ENCODE results near the gene SLC37A1. TPM values are rescaled to one million over a fixed set of nuclear protein-coding genes. Genes with fewer than 3 reads are reported as not detected.

SLC37A1 gene
- total and polyA plus RNA-seq, 4 donors, result 2.0 to 7.2 (median 4.3) TPM

DNA sequence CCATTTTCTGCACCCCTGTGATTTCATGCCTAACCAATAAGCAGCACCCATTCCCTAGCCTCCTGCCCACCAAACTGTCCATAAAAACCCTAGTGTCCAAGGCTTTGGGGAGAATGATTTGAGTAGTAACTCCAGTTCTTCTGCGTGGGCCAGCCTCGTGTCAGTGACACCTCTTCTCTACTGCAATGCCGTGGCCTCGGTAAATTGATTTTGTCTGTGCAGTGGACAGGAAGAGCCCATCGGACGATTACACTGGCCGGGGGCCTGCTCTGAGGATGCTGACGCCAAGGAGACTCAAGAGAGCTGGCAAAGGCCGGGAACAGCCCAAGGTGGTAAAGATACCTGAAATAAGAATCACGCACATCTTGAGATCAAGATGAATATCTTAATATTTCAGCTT, 47.0 kb upstream of the SLC37A1 start (continued):
- no peak for TF ChIP-seq MAX (IDR thresholded peaks at IDR 0.05)
- no peak for TF ChIP-seq EGR1 (IDR thresholded peaks at IDR 0.05; ENCODE audit: low read depth in 2 of 2)
- TF ChIP-seq, protein P1, sequence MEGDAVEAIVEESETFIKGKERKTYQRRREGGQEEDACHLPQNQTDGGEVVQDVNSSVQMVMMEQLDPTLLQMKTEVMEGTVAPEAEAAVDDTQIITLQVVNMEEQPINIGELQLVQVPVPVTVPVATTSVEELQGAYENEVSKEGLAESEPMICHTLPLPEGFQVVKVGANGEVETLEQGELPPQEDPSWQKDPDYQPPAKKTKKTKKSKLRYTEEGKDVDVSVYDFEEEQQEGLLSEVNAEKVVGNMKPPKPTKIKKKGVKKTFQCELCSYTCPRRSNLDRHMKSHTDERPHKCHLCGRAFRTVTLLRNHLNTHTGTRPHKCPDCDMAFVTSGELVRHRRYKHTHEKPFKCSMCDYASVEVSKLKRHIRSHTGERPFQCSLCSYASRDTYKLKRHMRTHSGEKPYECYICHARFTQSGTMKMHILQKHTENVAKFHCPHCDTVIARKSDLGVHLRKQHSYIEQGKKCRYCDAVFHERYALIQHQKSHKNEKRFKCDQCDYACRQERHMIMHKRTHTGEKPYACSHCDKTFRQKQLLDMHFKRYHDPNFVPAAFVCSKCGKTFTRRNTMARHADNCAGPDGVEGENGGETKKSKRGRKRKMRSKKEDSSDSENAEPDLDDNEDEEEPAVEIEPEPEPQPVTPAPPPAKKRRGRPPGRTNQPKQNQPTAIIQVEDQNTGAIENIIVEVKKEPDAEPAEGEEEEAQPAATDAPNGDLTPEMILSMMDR (IDR thresholded peaks at IDR 0.05; ENCODE audit: low read depth, low read length, missing input control), result no peak
- no peak for TF ChIP-seq NR2F2 (IDR thresholded peaks at IDR 0.05)
- no peak for TF ChIP-seq JUND (IDR thresholded peaks at IDR 0.05)

DNA sequence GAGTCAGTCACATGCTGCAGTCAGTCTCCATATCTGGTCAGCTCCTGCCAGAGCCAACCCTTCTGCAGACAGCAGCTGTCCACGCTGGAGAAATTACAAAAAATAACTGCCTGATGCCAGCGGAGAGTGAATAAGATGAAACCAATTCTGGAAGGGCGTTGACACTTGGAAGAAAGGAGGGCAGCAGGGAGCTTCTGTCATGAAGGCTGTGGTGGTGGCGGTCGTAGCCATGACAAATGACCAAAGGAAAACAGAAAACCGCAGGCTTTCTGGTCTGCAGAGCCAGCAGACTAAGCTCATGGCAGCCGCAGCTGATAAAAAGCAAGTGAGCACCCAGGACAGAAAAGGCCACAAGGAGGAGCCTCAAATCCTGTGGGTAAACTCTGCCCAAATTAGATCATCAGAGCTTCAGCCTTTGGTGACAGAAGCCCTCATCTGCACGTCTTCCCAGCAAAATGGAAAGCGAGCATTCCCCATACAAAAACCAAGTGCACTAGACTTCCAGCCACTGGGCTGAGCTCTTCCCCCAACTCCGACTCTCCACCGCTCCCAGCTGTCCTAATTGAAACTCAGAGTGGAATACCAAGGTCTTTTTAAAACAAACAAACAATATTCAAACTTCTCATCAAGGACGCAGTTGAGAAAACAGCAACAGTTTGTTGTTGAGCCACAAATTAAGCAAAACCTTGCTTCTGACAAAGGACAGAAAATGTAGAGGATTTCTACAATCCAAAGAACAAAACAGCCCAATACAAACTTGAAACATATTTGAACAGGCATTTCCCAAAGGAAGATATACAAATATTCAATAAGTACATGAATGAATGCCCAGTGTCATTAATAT, 46.3 kb upstream of the SLC37A1 start:
- WGBS, result 74% methylated on average over 12 of the region's 12 CpGs
- no peak overlapping the region for H3K9ac ChIP-seq (ENCODE audit: low read depth in 1 of 2, low read length in 2 of 2)
- H3K4me1 ChIP-seq (ENCODE audit: control insufficient read depth in 4 of 4, insufficient read depth in 4 of 4, low read length in 3 of 4), result peaks cover 13 to 23% (median 15%) of the 10 kb centered on the region in 4 donors
- peak; percentile 57 to 73 for TF ChIP-seq RAD21 (IDR thresholded peaks at IDR 0.05)
- TF ChIP-seq, protein P1 (IDR thresholded peaks at IDR 0.05; ENCODE audit: low read depth, low read length, missing input control), result peak; percentile 33
- no peak for TF ChIP-seq JUND (IDR thresholded peaks at IDR 0.05)
- H3K4me3 ChIP-seq (ENCODE audit: low read depth in 1 of 3, low read length in 3 of 3), result no peak overlapping the region
- H3K27ac ChIP-seq (ENCODE audit: low read depth in 1 of 2, low read length in 2 of 2), result no peak overlapping the region
- no peaks in the 10 kb centered on the region for H3K36me3 ChIP-seq (ENCODE audit: control insufficient read depth in 4 of 4, insufficient read depth in 3 of 4, low read depth in 1 of 4, low read length in 3 of 4)
- H3K9me3 ChIP-seq (ENCODE audit: control insufficient read depth in 4 of 4, low read length in 3 of 4), result no peaks in the 10 kb centered on the region
- no peak for DNase-seq (ENCODE audit: low spot score)
- H3K27me3 ChIP-seq (ENCODE audit: control insufficient read depth in 4 of 4, insufficient read depth in 4 of 4, low read length in 3 of 4), result no peaks in the 10 kb centered on the region

DNA sequence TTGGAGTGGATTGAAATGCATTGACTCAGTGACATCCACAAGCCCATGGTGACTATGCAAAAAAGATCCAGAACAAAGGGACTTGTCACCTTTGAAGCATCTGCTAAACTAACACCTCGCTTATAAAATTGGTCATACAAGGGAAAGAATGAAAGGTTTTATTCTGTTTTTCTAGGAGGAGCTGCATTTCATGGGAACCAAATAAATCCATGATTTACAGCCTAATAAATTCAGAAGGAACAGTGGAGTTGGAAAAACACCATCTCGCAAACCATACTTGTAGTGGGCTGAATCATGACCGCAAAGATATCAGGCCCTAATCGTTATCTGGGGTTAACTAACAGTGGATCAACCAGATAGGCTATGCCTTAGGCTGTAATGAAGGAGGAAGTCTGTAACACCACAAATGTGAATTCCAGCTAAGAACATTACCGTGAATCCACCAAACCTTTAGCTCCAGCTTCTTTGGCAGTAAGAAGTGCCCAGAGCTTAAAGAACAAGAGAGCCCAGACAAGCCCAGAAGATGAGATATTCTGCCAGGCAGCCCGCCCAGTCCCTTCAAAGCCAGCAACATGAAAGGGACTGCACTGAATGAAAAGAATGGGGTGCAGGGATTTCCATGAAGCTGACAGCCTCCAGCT, 45.0 kb upstream of the SLC37A1 start:
- TF ChIP-seq REST (IDR thresholded peaks at IDR 0.05) (no peak), HNF4G (IDR thresholded peaks at IDR 0.05) (no peak), FOXA2 (IDR thresholded peaks at IDR 0.05) (no peak)
- Histone ChIP-seq H3K27me3 (ENCODE audit: control insufficient read depth in 4 of 4, insufficient read depth in 4 of 4, low read length in 3 of 4) (no peaks in the 10 kb centered on the region), H3K4me1 (ENCODE audit: control insufficient read depth in 4 of 4, insufficient read depth in 4 of 4, low read length in 3 of 4) (peaks cover 12 to 24% (median 14%) of the 10 kb centered on the region in 4 donors), H3K36me3 (ENCODE audit: control insufficient read depth in 4 of 4, insufficient read depth in 3 of 4, low read depth in 1 of 4, low read length in 3 of 4) (no peaks in the 10 kb centered on the region), H3K27ac (ENCODE audit: low read depth in 1 of 2, low read length in 2 of 2) (peak overlapping the region in 1 of 2 donors; percentile 27), H3K9ac (ENCODE audit: low read depth in 1 of 2, low read length in 2 of 2) (no peak overlapping the region), H3K9me3 (ENCODE audit: control insufficient read depth in 4 of 4, low read length in 3 of 4) (no peaks in the 10 kb centered on the region), H3K4me3 (ENCODE audit: low read depth in 1 of 3, low read length in 3 of 3) (no peak overlapping the region)
- no peak for DNase-seq (ENCODE audit: low spot score)
- 83% methylated on average over 6 of the region's 6 CpGs for WGBS

Data from liver (tissue), 9 donors.